Breast epithelium (tissue), 3 donors: Measurements from ENCODE around the gene IL12RB1.

Experiments
- POLR2A ChIP-seq: fragments of 450-650 bp; IDR thresholded peaks from one replicate; pipeline ENCODE4 v1.6.1; 2016; ENCODE audit warnings: antibody characterized with exemption, mild to moderate bottlenecking, moderate library complexity
- POLR2AphosphoS5 ChIP-seq, 3 donors: sonication (generic); formaldehyde crosslinking; IDR thresholded peaks; one replicate each; pipeline ENCODE4 v1.6.1; 2017; ENCODE audit warnings: antibody characterized with exemption in 3 of 3
- TF ChIP-seq, protein P1 (sequence below), 3 donors: fragments of 450-650 bp; IDR thresholded peaks; one replicate each; pipeline ENCODE4 v1.5.1; 2016 to 2017; ENCODE audit warnings: antibody characterized with exemption in 3 of 3, mild to moderate bottlenecking in 3 of 3, moderate library complexity in 3 of 3

DNA sequence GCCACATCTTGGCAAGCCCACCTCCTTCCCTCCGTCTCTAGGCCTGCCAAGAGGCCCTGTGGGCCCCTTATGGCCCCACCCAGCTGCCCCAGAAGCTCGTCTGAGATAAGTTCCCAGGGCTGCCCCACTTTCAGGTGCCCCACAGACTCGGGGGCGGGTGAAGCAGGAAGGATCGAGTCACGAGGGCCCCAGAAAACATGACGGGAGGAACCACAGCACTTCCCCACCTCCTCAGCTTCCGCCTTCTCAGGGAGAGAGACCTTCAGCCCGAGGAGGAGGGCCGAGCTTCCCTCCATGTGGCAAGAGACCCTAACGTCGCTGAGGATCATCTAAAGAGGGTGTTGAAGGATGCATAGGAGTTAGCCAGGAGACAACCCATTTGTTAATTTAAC lies 4.5 kb upstream of the IL12RB1 start:
- TF ChIP-seq, protein P1, sequence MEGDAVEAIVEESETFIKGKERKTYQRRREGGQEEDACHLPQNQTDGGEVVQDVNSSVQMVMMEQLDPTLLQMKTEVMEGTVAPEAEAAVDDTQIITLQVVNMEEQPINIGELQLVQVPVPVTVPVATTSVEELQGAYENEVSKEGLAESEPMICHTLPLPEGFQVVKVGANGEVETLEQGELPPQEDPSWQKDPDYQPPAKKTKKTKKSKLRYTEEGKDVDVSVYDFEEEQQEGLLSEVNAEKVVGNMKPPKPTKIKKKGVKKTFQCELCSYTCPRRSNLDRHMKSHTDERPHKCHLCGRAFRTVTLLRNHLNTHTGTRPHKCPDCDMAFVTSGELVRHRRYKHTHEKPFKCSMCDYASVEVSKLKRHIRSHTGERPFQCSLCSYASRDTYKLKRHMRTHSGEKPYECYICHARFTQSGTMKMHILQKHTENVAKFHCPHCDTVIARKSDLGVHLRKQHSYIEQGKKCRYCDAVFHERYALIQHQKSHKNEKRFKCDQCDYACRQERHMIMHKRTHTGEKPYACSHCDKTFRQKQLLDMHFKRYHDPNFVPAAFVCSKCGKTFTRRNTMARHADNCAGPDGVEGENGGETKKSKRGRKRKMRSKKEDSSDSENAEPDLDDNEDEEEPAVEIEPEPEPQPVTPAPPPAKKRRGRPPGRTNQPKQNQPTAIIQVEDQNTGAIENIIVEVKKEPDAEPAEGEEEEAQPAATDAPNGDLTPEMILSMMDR (IDR thresholded peaks at IDR 0.05) = no peak
- TF ChIP-seq POLR2AphosphoS5 (IDR thresholded peaks at IDR 0.05) (no peak), POLR2A (no peak)
